Type B pancreatic cell (in vitro differentiated cells): ENCODE measurements around the gene FNDC11. TPM values are rescaled to one million over a fixed set of nuclear protein-coding genes. Genes with fewer than 3 reads are reported as not detected.

Experiments
- DNase-seq: peaks from one replicate; pipeline ENCODE4 v3.0.0; 2021; ENCODE audit warnings: mixed read lengths; ENCODE audit not compliant: unreplicated experiment; ENCODE audit errors: extremely low spot score
- H3K27ac Mint-ChIP-seq: 2 replicates; pipeline ENCODE4 v1.8.0; 2021; ENCODE audit warnings: mild to moderate bottlenecking, mixed read lengths
- H3K27me3 Mint-ChIP-seq: 2 replicates; pipeline ENCODE4 v1.8.0; 2021; ENCODE audit warnings: mixed read lengths
- H3K36me3 Mint-ChIP-seq: 2 replicates; pipeline ENCODE4 v1.8.0; 2021; ENCODE audit warnings: mixed read lengths
- H3K4me1 Mint-ChIP-seq: one replicate; pipeline ENCODE4 v1.8.0; 2021; ENCODE audit warnings: mixed read lengths; ENCODE audit not compliant: unreplicated experiment
- H3K4me3 Mint-ChIP-seq: 2 replicates; pipeline ENCODE4 v1.8.0; 2021; ENCODE audit warnings: mild to moderate bottlenecking, mixed read lengths
- H3K9me3 Mint-ChIP-seq: 2 replicates; pipeline ENCODE4 v1.8.0; 2021; ENCODE audit warnings: mixed read lengths
- CTCF ChIP-seq: fragments of 200-600 bp; sonication (generic); conservative IDR thresholded peaks from 2 replicates; pipeline ENCODE4 v1.5.0; 2021; ENCODE audit warnings: antibody characterized with exemption, mild to moderate bottlenecking
- total RNA-seq: library from RNA; stranded (reverse); gene quantifications from 2 replicates; pipeline ENCODE4 v1.2.1, GENCODE V29; 2021; ENCODE audit warnings: low replicate concordance

FNDC11 gene
- total RNA-seq, 1 donor from 2014 or later: 1.4 TPM

- no peak for TF ChIP-seq CTCF
- peaks cover 3% of the 10 kb centered on the region for H3K36me3 Mint-ChIP-seq
- H3K9me3 Mint-ChIP-seq: no peaks in the 10 kb centered on the region
- no peak for DNase-seq
- no peaks in the 10 kb centered on the region for H3K27me3 Mint-ChIP-seq
- peaks cover 3% of the 10 kb centered on the region for H3K4me1 Mint-ChIP-seq
- no peak overlapping the region for H3K27ac Mint-ChIP-seq
- no peak overlapping the region for H3K4me3 Mint-ChIP-seq
Observed at GRCh38 chr20:63560333-63560805, 6.4 kb downstream of the FNDC11 start.

DNA sequence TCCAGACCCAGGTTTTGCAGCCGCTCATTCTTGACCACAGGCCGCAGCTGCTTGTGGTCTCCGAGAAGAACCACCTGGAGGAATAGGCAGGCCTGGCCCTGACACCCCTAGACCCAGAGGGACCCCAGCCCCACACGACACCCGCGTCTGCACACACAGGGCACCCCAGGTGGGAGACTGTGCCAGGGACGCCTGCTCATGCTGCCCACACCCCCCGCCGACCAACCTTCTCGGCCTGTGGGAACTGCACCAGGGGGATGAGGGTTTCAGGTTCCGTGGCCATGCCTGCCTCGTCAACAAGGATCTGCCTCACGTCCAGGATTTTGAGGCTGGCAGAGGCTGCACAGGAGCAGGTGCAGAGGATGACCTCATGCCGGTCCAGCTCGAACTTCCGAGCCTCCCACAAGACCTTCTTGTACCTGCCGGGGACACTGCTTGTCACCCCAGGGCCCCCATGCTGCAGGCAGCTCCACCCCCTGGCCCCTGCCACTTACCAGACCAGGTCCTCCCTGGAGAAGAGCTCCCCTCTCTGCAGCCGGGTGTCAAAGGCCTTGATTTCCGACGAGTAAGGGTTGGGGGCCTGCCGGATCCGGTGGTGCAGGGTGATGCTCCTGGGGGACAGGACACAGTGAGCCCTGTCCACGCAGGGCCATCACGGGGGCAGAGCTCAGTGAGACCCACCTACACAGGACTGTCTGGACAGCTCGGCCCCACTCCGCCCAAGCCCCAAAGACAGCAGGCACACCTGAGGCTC lies 7.1 kb downstream of the FNDC11 start:
- Mint-ChIP-seq H3K4me1 (peaks cover 3% of the 10 kb centered on the region), H3K9me3 (no peaks in the 10 kb centered on the region)

DNA sequence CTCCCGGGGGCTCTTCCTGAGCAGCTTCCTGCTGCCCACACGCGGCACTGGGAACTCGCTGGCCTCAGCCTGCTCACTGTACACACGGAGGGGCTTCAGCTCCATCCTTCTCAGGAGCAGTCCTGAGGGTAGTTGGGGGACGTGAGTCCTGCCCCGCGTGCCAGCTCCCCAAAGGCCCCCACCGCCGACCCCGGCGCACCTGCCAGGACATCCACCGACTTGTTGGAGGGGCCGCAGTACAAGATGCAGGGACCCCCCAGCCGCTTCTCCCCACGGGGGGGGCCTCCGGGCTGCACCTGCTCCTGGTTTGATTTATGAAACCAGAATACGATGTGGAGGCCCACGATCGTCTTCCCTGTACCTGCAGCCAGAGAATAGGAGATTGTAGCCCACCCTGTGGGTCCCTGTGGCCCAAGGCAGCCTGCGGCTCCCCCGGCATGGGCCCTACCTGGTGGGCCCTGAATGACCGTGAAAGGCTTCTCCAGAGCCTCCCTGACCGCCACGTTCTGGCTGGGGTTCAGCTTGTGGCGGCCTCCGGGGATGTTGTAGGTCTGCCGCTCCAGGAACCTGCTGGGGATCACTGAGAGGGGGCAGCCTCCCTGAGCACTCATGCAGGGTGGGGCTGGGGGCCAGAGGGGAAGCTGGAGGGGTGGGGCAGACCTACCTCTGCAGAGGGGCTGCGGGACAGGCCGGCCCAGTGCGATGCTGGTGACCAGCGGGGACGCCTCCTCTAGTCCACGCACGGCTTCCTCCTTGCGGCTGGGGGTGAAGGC lies 7.9 kb downstream of the FNDC11 start:
- TF ChIP-seq CTCF: no peak
- Mint-ChIP-seq H3K4me3 (no peak overlapping the region), H3K4me1 (peaks cover 3% of the 10 kb centered on the region), H3K27ac (no peak overlapping the region), H3K9me3 (no peaks in the 10 kb centered on the region), H3K36me3 (peaks cover 3% of the 10 kb centered on the region), H3K27me3 (no peaks in the 10 kb centered on the region)
- DNase-seq: no peak

More for the DNA sequence above, 7.1 kb downstream of the FNDC11 start:
- no peak for TF ChIP-seq CTCF
- Mint-ChIP-seq H3K27ac (no peak overlapping the region), H3K27me3 (no peaks in the 10 kb centered on the region), H3K4me3 (no peak overlapping the region), H3K36me3 (peaks cover 3% of the 10 kb centered on the region)
- no peak for DNase-seq

GRCh38 chr20:63562461-63563224 lies 8.7 kb downstream of the FNDC11 start:
- no peak for DNase-seq
- no peak for TF ChIP-seq CTCF
- Mint-ChIP-seq H3K4me3 (no peak overlapping the region), H3K36me3 (peaks cover 3% of the 10 kb centered on the region), H3K27ac (no peak overlapping the region), H3K9me3 (no peaks in the 10 kb centered on the region), H3K27me3 (no peaks in the 10 kb centered on the region), H3K4me1 (no peaks in the 10 kb centered on the region)

- no peak for TF ChIP-seq CTCF
- no peaks in the 10 kb centered on the region for H3K4me1 Mint-ChIP-seq
- H3K27me3 Mint-ChIP-seq: no peaks in the 10 kb centered on the region
- no peak for DNase-seq
- H3K4me3 Mint-ChIP-seq: no peak overlapping the region
- no peaks in the 10 kb centered on the region for H3K9me3 Mint-ChIP-seq
- no peak overlapping the region for H3K27ac Mint-ChIP-seq
- H3K36me3 Mint-ChIP-seq: peaks cover 3% of the 10 kb centered on the region
Observed at GRCh38 chr20:63563225-63563935, 9.4 kb downstream of the FNDC11 start.
